Glutamatergic neuron (in vitro differentiated cells): ENCODE measurements around the gene SPTSSA. TPM values are rescaled to one million over a fixed set of nuclear protein-coding genes. Genes with fewer than 3 reads are reported as not detected.
"Not testable (repeated sequence)": the region's sequence is repeated elsewhere in the genome, so short reads cannot be mapped to it uniquely, and the experiment has no call there.

Source experiments
- DNase-seq: peaks from one replicate; pipeline ENCODE4 v3.0.0; 2022
- H3K27ac Mint-ChIP-seq: one replicate; pipeline ENCODE4 v1.8.0; 2020; ENCODE audit warnings: mild to moderate bottlenecking, mixed read lengths, inconsistent platforms; ENCODE audit not compliant: unreplicated experiment
- H3K27me3 Mint-ChIP-seq: one replicate; pipeline ENCODE4 v1.8.0; 2020; ENCODE audit warnings: mild to moderate bottlenecking, moderate library complexity, mixed read lengths, inconsistent platforms; ENCODE audit not compliant: unreplicated experiment
- H3K36me3 Mint-ChIP-seq: one replicate; pipeline ENCODE4 v1.8.0; 2020; ENCODE audit warnings: mild to moderate bottlenecking, mixed read lengths, inconsistent platforms; ENCODE audit not compliant: unreplicated experiment
- H3K4me1 Mint-ChIP-seq: one replicate; pipeline ENCODE4 v1.8.0; 2020; ENCODE audit warnings: mild to moderate bottlenecking, low read depth, mixed read lengths, inconsistent platforms; ENCODE audit not compliant: unreplicated experiment
- H3K4me3 Mint-ChIP-seq: one replicate; pipeline ENCODE4 v1.8.0; 2020; ENCODE audit warnings: mild to moderate bottlenecking, mixed read lengths, inconsistent platforms; ENCODE audit not compliant: unreplicated experiment
- H3K9me3 Mint-ChIP-seq: one replicate; pipeline ENCODE4 v1.8.0; 2020; ENCODE audit warnings: mild to moderate bottlenecking, moderate library complexity, mixed read lengths, inconsistent platforms; ENCODE audit not compliant: unreplicated experiment
- total RNA-seq: library from RNA; stranded (reverse); fragmentation: NEBNext Ultra II Directional; extraction: Animal tissue kit (Norgen Biotek cat#: 25700); gene quantifications from one replicate; pipeline ENCODE4 v1.2.1, GENCODE V29; 2021; ENCODE audit not compliant: unreplicated experiment
- TF ChIP-seq, protein P1 (sequence below): fragments of 200-600 bp; sonication (generic); IDR thresholded peaks from one replicate; pipeline ENCODE4 v1.5.0; 2021; ENCODE audit not compliant: partially characterized antibody, unreplicated experiment

SPTSSA gene
- total RNA-seq, 1 donor from 2014 or later, result 21.4 TPM

DNA sequence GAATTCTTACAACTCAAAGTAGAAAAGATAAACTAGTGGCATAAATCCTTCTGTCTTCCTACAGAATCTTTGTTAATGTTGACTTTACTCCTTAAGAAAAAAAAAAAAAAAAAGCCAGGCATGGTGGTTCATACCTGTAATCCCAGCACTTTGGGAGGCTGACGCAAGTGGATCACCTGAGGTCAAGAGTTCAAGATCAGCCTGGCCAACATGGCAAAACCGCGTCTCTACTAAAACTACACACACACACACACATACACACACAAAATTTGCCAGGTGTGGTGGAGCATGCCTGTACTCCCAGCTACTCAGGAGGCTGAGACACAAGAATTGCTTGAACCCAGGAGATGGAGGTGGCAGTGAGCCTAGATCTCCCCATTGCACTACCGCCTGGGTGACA lies 17.7 kb upstream of the SPTSSA start:
- DNase-seq, result no peak
- H3K36me3 Mint-ChIP-seq, result no peaks in the 10 kb centered on the region
- H3K27ac Mint-ChIP-seq, result no peak overlapping the region
- peaks cover 6% of the 10 kb centered on the region for H3K9me3 Mint-ChIP-seq
- no peak overlapping the region for H3K4me3 Mint-ChIP-seq
- peaks cover 3% of the 10 kb centered on the region for H3K27me3 Mint-ChIP-seq
- H3K4me1 Mint-ChIP-seq, result peaks cover 5% of the 10 kb centered on the region
- TF ChIP-seq, protein P1, sequence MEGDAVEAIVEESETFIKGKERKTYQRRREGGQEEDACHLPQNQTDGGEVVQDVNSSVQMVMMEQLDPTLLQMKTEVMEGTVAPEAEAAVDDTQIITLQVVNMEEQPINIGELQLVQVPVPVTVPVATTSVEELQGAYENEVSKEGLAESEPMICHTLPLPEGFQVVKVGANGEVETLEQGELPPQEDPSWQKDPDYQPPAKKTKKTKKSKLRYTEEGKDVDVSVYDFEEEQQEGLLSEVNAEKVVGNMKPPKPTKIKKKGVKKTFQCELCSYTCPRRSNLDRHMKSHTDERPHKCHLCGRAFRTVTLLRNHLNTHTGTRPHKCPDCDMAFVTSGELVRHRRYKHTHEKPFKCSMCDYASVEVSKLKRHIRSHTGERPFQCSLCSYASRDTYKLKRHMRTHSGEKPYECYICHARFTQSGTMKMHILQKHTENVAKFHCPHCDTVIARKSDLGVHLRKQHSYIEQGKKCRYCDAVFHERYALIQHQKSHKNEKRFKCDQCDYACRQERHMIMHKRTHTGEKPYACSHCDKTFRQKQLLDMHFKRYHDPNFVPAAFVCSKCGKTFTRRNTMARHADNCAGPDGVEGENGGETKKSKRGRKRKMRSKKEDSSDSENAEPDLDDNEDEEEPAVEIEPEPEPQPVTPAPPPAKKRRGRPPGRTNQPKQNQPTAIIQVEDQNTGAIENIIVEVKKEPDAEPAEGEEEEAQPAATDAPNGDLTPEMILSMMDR, result no peak

DNA sequence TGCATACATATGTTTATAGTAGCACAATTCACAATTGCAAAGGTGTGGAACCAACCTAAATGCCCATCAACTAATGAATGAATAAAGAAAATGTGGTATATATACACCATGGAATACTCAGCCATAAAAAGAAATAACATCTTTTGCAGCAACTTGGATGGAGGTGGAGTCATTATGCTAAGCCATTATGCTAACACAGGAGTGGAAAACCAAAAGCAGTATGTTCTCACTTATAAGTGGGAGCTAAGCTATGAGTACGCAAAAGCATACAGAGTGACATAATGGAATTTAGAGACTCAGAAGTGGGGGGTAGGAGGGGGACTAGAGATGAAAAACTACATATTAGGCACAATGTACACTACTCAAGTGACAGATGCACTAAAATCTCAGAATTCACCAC lies 16.2 kb upstream of the SPTSSA start:
- peaks cover 5% of the 10 kb centered on the region for H3K4me1 Mint-ChIP-seq
- TF ChIP-seq, protein P1, result no peak
- H3K27ac Mint-ChIP-seq, result no peak overlapping the region
- peaks cover 3% of the 10 kb centered on the region for H3K27me3 Mint-ChIP-seq
- no peak for DNase-seq
- H3K4me3 Mint-ChIP-seq, result no peak overlapping the region
- peaks cover 6% of the 10 kb centered on the region for H3K9me3 Mint-ChIP-seq
- no peaks in the 10 kb centered on the region for H3K36me3 Mint-ChIP-seq

DNA sequence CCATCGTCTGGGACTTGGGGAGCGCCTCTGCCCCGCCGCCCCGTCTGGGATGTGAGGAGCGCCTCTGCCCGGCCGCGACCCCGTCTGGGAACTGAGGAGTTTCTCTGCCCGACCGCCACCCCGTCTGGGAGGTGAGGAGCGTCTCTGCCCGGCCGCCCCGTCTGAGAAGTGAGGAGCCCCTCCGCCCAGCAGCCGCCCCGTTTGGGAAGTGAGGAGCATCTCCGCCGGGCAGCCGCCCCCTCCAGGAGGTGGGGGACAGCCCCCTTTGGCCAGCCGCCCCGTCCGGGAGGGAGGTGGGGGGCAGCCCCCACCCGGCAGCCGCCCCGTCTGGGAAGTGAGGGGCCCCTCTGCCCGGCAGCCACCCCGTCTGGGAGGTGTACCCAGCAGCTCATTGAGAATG lies 14.0 kb upstream of the SPTSSA start:
- not testable (repeated sequence) for H3K27ac Mint-ChIP-seq, H3K36me3 Mint-ChIP-seq, H3K4me3 Mint-ChIP-seq, DNase-seq, H3K4me1 Mint-ChIP-seq, H3K27me3 Mint-ChIP-seq
- peaks cover 12% of the 10 kb centered on the region for H3K9me3 Mint-ChIP-seq

DNA sequence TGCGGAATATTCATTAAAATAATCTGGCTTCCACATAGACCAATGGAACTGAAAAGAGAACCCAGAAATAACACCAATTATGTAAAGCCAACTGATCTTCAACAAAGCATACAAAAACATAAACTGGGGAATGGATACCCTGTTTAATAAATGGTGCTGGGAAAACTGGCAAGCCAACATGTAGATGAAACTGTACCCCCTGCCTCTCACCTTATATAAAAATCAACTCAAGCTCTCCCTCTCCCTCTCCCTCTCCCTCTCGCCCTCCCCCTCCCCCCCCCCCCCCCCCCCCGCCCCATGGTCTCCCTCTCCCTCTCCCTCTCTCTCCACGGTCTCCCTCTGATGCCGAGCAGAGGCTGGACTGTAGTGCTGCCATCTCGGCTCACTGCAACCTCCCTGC lies 13.1 kb upstream of the SPTSSA start:
- peaks cover 3% of the 10 kb centered on the region for H3K27me3 Mint-ChIP-seq

DNA sequence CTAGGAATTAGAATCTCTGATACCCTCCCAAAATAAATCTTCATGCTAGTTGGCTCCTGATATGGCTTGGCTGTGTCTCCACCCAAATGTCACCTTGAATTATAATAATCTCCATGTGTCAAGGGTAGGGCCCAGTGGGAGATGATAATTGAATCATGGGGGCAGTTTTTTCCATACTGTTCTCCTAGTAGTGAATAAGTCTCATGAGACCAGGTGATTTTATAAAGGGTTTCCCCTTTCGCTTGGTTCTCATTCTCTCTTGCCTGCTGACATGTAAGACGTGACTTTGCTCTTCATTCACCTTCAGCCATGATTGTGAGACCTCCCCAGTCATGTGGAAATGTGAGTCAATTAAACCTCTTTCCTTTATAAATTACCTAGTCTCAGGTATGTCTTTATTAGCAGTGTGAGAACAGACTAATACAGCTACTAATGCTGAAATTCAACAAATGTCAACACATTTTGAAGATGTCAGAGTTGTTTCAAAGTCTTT lies 12.2 kb upstream of the SPTSSA start:
- Mint-ChIP-seq H3K4me1 (peaks cover 5% of the 10 kb centered on the region), H3K27ac (no peak overlapping the region), H3K4me3 (no peak overlapping the region), H3K27me3 (no peaks in the 10 kb centered on the region), H3K9me3 (peaks cover 12% of the 10 kb centered on the region), H3K36me3 (no peaks in the 10 kb centered on the region)
- TF ChIP-seq, protein P1, result no peak
- DNase-seq, result no peak

More for the DNA sequence above, 13.1 kb upstream of the SPTSSA start:
- Mint-ChIP-seq H3K4me3 (no peak overlapping the region), H3K27ac (no peak overlapping the region), H3K9me3 (peaks cover 12% of the 10 kb centered on the region), H3K36me3 (no peaks in the 10 kb centered on the region), H3K4me1 (peaks cover 5% of the 10 kb centered on the region)
- TF ChIP-seq, protein P1, result no peak
- DNase-seq, result no peak
